Left kidney (tissue), 2 donors: ENCODE data around the gene RPS6KA2. TPM values are rescaled to one million over a fixed set of nuclear protein-coding genes. Genes with fewer than 3 reads are reported as not detected.
A peak's percentile ranks its signal among the peaks of the same experiment; 100 is the strongest.

ENCODE experiments used
- DNase-seq: peaks from one replicate; pipeline ENCODE4 v3.0.0-alpha.2; 2013
- polyA plus RNA-seq: library from polyadenylated mRNA; unstranded; fragments of 120-200 nt; gene quantifications from one replicate; pipeline ENCODE4 v1.2.1, GENCODE V29; 2013; ENCODE audit not compliant: insufficient read length

The RPS6KA2 gene
- polyA plus RNA-seq, 1 donor: 29.2 TPM

- DNase-seq: no peak
Measured at GRCh38 chr6:166503167-166503744, 123.8 kb downstream of the RPS6KA2 start.

- DNase-seq: no peak
Measured at GRCh38 chr6:166502453-166502852, 124.6 kb downstream of the RPS6KA2 start.

GRCh38 chr6:166501246-166501645, 125.8 kb downstream of the RPS6KA2 start:
- no peak for DNase-seq

GRCh38 chr6:166500246-166500645, 126.8 kb downstream of the RPS6KA2 start:
- DNase-seq: no peak

GRCh38 chr6:166499350-166500163, 127.5 kb downstream of the RPS6KA2 start:
- no peak for DNase-seq

GRCh38 chr6:166498661-166499349, 128.2 kb downstream of the RPS6KA2 start:
- no peak for DNase-seq

- no peak for DNase-seq
Measured at GRCh38 chr6:166498228-166498627, 128.8 kb downstream of the RPS6KA2 start.

- no peak for DNase-seq
Measured at GRCh38 chr6:166497087-166497899, 129.8 kb downstream of the RPS6KA2 start.

GRCh38 chr6:166496460-166496859, 130.6 kb downstream of the RPS6KA2 start:
- DNase-seq: no peak

- no peak for DNase-seq
Measured at GRCh38 chr6:166495487-166496314, 131.3 kb downstream of the RPS6KA2 start.

- no peak for DNase-seq
Measured at GRCh38 chr6:166494757-166495486, 132.1 kb downstream of the RPS6KA2 start.

GRCh38 chr6:166494101-166494441, 133.0 kb downstream of the RPS6KA2 start:
- no peak for DNase-seq

GRCh38 chr6:166493427-166494100, 133.5 kb downstream of the RPS6KA2 start:
- no peak for DNase-seq

- DNase-seq: no peak
Measured at GRCh38 chr6:166492092-166492741, 134.8 kb downstream of the RPS6KA2 start.

- peak; percentile 88 for DNase-seq
Measured at GRCh38 chr6:166490671-166491500, 136.2 kb downstream of the RPS6KA2 start.

GRCh38 chr6:166489301-166490155, 137.5 kb downstream of the RPS6KA2 start:
- no peak for DNase-seq

- no peak for DNase-seq
Measured at GRCh38 chr6:166488701-166489100, 138.3 kb downstream of the RPS6KA2 start.
